ENCODE results near the gene GPR87. TPM values are rescaled to one million over a fixed set of nuclear protein-coding genes. Genes with fewer than 3 reads are reported as not detected.

GPR87 gene
- total and polyA plus RNA-seq, 9 of the 15 experiments (the other 6 are each of a cell fraction or from before 2014, with no cell fraction given) = not detected

DNA sequence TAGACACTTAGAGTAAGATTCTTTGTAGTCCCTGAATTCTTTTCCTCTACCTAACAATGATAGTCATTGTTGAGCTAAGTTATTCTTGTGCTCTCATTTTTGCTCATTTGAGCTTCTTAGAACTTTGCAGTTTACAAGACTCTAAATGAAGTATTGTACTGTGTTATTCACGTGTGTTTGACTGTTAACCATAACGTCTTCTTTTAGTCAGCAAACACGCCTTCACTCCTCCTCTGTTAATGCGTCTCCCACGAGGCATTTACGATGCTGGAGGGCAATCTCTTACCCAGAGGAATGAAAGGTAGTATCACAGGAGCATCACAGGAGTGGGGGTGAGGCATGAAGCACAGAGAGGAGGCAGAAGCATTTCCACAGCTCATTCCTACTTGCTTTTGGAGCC, 23.5 kb downstream of the GPR87 start:
- no peak overlapping the region for H3K9ac ChIP-seq (ENCODE audit: insufficient read depth in 1 of 2, low read depth in 2 of 2, low read length in 2 of 2)
- H3K9me1 ChIP-seq (ENCODE audit: control insufficient read depth, insufficient read depth, low read length) = no peaks in the 10 kb centered on the region
- ChIA-PET CTCF (ENCODE audit: low intra/inter-chr PET ratio) (interaction anchor here (0.6 kb wide), 1 partner anchor 62 kb away, joined by 3 read pairs; no protein-coding TSS in a partner anchor), POLR2A (no interaction called here)
- DNase-seq (ENCODE audit: extremely low read depth in 1 of 4, low spot score in 3 of 4) (no peak), FAIRE-seq (no peak), ATAC-seq (no peak)
- in situ Hi-C loops (cut with MboI) (no loop called here), intact Hi-C loops (cut with micrococcal nuclease) (loop anchor here (5.0 kb wide), 1 partner anchor 549 kb away; no protein-coding TSS in a partner anchor)
- no peak overlapping the region for H3K4me3 ChIP-seq
- no peaks in the 10 kb centered on the region for H3K79me2 ChIP-seq (ENCODE audit: control insufficient read depth, insufficient read depth, low read length)
- no peak overlapping the region for H2AFZ ChIP-seq (ENCODE audit: low read depth, low read length)
- no peak overlapping the region for H3K4me2 ChIP-seq (ENCODE audit: insufficient read depth, low read length)
- H3K4me1 ChIP-seq (replicated peaks in 1 of 2; ENCODE audit: control insufficient read depth in 2 of 2, insufficient read depth in 2 of 2, low read length in 2 of 2) = no peaks in the 10 kb centered on the region
- no TSS peak for BruUV-seq (replicated peaks)
- no peaks in the 10 kb centered on the region for H3K36me3 ChIP-seq (ENCODE audit: control insufficient read depth, insufficient read depth, low read length)
- no peaks in the 10 kb centered on the region for H3K9me3 ChIP-seq (replicated peaks; ENCODE audit: control insufficient read depth, insufficient read depth, low read depth, low read length)
- H4K20me1 ChIP-seq (replicated peaks; ENCODE audit: control insufficient read depth, insufficient read depth, low read length) = no peaks in the 10 kb centered on the region
- no peak overlapping the region for H3K27ac ChIP-seq (ENCODE audit: extremely low read depth, low read depth, low read length)
- peaks cover 16 to 18% of the 10 kb centered on the region in 2 experiments; a peak in 3 of 5 replicates for H3K27me3 ChIP-seq (ENCODE audit: control insufficient read depth in 2 of 2, insufficient read depth in 2 of 2, low read length in 2 of 2)
- 0% methylated on average over 6 of the region's 6 CpGs for WGBS (ENCODE audit: insufficient coverage, low coverage, missing lambda C conversion rate)
- TF ChIP-seq HCFC1 (IDR thresholded peaks at IDR 0.05; ENCODE audit: low read depth, low read length) (no peak), ZNF561 (CRISPR knock-in tag; conservative IDR thresholded peaks at IDR 0.05) (no peak), ZNF121 (CRISPR knock-in tag; conservative IDR thresholded peaks at IDR 0.05) (no peak), SRF (CRISPR knock-in tag; IDR thresholded peaks at IDR 0.05) (no peak), ZNF586 (CRISPR knock-in tag; conservative IDR thresholded peaks at IDR 0.05) (no peak), CBFA2T3 (IDR thresholded peaks at IDR 0.05) (no peak), CREM (IDR thresholded peaks at IDR 0.05; ENCODE audit: low read depth) (no peak), DNMT1 (IDR thresholded peaks at IDR 0.05) (no peak), CBFA2T2 (conservative IDR thresholded peaks at IDR 0.05) (no peak)
- TF ChIP-seq, protein P1, sequence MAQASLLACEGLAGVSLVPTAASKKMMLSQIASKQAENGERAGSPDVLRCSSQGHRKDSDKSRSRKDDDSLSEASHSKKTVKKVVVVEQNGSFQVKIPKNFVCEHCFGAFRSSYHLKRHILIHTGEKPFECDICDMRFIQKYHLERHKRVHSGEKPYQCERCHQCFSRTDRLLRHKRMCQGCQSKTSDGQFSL (CRISPR knock-in tag; IDR thresholded peaks at IDR 0.05) = no peak
- TF ChIP-seq, protein P1 (tag; IDR thresholded peaks at IDR 0.05) = no peak
- TF ChIP-seq, protein P2, sequence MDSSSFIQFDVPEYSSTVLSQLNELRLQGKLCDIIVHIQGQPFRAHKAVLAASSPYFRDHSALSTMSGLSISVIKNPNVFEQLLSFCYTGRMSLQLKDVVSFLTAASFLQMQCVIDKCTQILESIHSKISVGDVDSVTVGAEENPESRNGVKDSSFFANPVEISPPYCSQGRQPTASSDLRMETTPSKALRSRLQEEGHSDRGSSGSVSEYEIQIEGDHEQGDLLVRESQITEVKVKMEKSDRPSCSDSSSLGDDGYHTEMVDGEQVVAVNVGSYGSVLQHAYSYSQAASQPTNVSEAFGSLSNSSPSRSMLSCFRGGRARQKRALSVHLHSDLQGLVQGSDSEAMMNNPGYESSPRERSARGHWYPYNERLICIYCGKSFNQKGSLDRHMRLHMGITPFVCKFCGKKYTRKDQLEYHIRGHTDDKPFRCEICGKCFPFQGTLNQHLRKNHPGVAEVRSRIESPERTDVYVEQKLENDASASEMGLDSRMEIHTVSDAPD (CRISPR knock-in tag; IDR thresholded peaks at IDR 0.05) = no peak
- TF ChIP-seq, protein P3, sequence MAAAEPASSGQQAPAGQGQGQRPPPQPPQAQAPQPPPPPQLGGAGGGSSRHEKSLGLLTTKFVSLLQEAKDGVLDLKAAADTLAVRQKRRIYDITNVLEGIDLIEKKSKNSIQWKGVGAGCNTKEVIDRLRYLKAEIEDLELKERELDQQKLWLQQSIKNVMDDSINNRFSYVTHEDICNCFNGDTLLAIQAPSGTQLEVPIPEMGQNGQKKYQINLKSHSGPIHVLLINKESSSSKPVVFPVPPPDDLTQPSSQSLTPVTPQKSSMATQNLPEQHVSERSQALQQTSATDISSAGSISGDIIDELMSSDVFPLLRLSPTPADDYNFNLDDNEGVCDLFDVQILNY (CRISPR knock-in tag; IDR thresholded peaks at IDR 0.05) = no peak
- TF ChIP-seq, protein P4, sequence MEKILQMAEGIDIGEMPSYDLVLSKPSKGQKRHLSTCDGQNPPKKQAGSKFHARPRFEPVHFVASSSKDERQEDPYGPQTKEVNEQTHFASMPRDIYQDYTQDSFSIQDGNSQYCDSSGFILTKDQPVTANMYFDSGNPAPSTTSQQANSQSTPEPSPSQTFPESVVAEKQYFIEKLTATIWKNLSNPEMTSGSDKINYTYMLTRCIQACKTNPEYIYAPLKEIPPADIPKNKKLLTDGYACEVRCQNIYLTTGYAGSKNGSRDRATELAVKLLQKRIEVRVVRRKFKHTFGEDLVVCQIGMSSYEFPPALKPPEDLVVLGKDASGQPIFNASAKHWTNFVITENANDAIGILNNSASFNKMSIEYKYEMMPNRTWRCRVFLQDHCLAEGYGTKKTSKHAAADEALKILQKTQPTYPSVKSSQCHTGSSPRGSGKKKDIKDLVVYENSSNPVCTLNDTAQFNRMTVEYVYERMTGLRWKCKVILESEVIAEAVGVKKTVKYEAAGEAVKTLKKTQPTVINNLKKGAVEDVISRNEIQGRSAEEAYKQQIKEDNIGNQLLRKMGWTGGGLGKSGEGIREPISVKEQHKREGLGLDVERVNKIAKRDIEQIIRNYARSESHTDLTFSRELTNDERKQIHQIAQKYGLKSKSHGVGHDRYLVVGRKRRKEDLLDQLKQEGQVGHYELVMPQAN (IDR thresholded peaks at IDR 0.05; ENCODE audit: borderline replicate concordance) = no peak
- TF ChIP-seq, protein P5, sequence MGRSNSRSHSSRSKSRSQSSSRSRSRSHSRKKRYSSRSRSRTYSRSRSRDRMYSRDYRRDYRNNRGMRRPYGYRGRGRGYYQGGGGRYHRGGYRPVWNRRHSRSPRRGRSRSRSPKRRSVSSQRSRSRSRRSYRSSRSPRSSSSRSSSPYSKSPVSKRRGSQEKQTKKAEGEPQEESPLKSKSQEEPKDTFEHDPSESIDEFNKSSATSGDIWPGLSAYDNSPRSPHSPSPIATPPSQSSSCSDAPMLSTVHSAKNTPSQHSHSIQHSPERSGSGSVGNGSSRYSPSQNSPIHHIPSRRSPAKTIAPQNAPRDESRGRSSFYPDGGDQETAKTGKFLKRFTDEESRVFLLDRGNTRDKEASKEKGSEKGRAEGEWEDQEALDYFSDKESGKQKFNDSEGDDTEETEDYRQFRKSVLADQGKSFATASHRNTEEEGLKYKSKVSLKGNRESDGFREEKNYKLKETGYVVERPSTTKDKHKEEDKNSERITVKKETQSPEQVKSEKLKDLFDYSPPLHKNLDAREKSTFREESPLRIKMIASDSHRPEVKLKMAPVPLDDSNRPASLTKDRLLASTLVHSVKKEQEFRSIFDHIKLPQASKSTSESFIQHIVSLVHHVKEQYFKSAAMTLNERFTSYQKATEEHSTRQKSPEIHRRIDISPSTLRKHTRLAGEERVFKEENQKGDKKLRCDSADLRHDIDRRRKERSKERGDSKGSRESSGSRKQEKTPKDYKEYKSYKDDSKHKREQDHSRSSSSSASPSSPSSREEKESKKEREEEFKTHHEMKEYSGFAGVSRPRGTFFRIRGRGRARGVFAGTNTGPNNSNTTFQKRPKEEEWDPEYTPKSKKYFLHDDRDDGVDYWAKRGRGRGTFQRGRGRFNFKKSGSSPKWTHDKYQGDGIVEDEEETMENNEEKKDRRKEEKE (IDR thresholded peaks at IDR 0.05; ENCODE audit: borderline replicate concordance in 1 of 2, control insufficient read depth in 1 of 2, low read depth in 2 of 2, low read length in 1 of 2) = no peak

All from K562 (cell line).